ENCODE results near the gene TMEM135.

The TMEM135 gene

DNA sequence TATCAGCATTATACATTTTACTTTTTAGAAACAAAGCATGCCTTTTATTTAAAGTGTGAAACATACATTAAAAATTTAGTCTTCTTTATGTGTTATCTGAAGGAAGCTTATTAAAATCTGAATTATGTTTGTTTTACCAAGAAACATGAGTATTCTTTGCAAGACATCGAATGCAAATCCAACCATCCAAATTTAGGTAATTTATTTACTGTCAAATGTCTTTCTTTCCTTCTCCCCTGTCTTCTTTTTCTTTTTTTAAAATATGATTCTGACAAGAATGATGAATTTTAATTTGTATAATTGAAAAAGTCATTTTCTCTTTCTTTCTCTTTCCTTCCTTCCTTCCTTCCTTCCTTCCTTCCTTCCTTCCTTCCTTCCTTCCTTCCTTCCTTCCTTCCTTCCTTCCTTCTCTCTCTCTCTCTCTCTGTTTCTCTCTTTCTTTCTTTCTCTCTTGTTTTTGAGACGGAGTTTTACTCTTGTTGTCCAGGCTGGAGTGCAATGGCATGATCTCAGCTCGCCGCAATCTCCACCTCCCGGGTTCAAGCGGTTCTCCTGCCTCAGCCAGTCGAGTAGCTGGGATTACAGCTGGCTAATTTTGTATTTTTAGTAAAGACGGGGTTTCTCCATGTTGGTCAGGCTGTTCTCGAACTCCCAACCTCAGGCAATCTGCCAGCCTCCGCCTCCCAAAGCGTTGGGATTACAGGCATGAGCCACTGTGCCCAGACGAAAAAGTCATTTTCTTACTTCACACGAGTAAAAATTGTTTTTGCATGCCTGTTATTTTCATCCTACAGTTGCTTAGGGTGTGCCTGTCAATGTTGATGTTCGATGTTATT lies 157.5 kb downstream of the TMEM135 start:
- no peak for DNase-seq (ENCODE audit: low read depth)

DNA sequence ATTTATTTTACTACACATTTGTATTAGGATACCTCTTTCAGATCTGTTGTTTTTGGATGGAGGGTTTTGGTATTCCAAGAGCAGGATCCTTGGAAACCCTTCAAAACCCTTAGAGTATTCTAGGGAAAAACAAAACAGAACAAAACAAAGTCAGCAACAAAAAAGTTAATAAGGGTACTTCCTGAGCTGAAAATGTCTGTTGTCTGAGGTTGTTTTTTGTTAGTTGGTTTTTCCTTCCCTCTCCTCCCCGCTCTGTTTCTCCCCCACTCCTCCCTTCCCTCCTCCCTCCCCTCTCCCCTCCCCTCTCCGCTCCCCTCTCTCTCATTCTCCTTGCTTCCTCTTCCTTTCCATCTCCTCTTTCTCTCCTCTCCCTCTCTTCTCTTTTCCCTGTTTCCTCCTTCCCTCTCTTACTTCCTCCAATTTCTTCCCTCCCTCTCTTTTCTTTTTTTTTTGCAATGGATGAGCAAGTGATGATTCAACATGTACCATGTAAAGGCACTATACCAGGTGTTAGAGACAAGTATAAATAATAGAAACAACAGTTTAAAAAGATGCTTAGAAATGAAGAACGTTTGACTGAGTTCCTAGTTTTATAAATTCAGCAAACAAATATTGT lies 160.6 kb downstream of the TMEM135 start:
- DNase-seq (ENCODE audit: low read depth), result no peak

DNA sequence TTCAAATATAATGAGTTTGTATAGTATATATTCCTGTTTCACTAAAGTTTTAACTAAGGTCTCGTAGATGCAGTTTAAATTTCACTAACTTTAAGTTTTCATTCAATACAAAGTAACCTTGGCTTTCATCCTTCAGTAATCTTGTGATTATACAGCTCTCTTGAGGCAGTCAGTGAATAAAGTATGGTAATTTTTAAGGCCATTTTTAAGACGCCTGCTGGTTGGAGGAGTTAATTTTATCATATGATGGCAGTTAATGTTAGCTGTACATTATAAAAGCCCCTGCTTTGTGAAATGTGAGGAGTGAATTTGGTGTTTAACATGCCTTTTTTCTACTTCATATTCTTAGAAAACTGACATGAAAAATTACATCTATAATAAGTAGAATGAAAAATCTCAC lies 163.6 kb downstream of the TMEM135 start:
- no peak for DNase-seq (ENCODE audit: low read depth)

DNA sequence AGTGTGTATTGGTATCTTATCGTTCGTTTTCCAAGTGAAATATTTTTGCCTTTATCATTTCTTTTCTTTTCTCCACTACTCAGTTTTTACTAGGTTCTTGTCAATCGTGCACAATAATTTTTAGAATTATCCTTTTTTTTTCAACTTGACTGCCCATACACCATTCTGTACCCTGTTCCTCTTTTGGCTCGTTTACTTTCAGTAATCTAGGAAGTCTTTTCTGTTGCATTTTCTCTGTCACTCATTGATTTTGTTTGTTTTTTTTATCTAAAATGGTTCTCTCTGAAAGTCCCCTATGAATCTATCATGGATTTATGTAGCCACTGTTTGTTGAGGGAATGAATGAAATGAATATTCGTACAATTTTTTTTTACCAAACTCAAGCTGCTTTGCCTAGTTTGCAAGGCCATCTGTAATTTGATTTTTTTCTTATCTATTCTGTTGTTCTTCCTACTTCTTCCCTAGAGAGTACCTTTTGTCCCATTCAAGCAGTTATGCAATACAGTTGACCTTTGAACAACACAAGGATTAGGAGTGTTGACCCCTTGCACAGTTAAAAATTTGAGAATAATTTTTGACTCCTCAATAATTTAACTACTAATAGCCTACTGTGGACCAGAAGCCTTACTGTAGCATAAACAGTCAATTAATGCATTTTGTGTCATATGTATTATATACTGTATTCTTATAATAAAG lies 166.3 kb downstream of the TMEM135 start:
- DNase-seq (ENCODE audit: low read depth), result no peak

DNA sequence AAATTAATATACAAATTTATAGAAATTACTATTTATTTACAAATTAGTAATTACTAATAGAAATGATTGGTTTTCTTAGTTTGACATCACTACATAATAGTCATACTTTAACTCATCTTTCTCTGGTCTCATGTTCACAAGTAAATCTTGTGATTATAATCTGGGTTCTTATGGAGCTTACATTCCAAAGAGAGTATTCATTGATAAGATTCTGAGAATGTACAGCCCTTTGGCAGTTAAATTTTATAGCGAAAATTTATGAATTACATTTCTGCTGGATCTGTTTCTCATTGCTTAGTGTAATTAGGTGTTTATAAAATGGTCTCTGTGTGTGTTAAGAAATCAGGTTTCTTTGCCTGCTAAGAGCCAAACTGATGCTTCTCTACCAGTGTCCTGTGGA lies 175.2 kb downstream of the TMEM135 start:
- no peak for DNase-seq (ENCODE audit: low read depth)

DNA sequence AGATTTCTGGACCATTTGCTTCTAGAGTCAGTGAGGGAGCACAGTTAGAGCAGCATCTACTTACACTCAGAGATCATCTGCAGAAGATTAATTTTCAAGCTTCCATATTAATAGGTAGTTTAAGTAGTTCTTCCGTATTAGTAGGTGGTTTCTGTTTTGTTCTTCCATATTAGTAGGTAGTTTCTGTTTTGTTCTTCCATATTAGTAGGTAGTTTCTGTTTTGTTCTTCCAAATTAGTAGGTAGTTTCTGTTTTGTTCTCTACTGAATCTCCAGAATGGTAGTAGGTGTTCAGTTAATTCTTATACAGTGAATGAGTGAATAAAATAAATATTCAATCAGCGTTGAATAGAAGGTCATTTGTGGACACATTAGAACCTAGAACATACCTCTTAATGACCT lies 175.7 kb downstream of the TMEM135 start:
- no peak for DNase-seq (ENCODE audit: low read depth)

DNA sequence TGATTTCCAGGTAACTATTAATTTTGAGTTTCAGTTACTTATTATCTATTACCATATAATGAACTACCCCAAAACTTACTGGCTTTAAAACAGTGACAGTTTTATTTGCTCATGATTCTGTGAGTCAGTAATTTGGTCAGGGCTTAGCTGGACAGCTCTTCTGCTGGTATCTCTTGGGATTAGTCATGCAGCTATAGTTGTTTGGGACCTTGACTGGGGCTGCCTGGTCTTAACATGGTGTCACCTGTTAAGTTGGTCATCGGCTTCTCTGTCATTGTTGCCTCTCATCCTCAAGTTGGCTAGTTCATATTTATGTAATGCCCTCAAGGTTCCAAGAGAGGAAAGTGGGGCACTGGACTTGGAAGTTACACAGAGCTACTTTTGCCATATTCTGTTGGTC lies 177.5 kb downstream of the TMEM135 start:
- DNase-seq (ENCODE audit: low read depth), result no peak

DNA sequence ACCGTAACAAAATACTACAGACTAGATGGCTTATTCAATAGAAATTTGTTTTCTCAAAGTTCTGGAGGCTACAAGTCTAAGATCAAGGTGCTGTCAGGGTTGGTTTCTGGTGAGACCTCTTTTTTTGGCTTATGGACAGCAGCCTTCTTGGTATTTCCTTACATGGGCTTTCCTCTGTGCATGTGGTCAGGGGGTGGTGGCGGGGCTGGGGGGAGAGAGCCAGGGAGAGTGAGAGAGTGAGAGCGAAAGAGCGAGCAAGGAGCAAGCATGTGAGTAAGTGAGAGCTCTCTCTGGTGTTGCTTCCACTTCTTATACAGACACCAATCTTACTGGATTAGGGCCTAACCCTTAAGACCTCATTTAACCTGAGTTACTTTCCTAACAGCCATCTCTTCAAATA lies 181.5 kb downstream of the TMEM135 start:
- no peak for DNase-seq (ENCODE audit: low read depth)

DNA sequence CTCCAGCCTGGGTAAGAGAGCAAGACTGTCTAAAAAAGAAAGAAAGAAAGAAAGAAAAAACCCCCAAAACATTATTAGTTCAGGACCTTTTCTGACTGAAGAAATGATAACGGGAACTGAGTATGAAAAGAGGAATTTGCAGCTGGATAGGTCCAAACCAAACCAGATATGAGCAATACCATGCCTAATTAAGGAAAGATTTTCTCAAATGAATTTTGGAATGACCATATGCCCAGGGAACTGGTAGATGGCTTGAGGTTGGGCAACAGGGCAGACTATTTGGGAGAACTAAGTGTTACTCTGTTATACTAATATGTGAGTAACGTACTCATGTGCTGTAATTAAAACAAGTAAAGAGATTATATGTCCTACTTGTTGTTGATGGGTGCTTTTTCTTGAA lies 186.1 kb downstream of the TMEM135 start:
- no peak for DNase-seq (ENCODE audit: low read depth)

DNA sequence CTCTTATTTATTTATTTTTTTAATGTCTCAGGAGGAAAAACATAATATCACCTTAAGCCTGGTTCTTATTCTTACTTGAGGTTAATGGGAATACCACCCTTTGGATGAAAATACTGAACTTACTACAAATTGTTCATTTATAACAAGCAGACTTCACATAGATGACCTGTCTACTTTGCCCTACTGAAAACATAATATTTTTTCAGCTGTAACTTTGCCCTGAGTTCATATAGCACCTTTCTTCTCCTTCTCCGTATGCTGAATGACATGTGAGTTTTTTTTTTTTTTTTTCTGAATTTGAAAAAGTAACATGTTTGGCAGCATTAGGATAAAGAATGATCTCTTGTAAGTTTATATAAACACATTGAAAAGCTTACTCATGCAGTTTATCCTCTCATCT lies 186.8 kb downstream of the TMEM135 start:
- DNase-seq (ENCODE audit: low read depth), result no peak

DNA sequence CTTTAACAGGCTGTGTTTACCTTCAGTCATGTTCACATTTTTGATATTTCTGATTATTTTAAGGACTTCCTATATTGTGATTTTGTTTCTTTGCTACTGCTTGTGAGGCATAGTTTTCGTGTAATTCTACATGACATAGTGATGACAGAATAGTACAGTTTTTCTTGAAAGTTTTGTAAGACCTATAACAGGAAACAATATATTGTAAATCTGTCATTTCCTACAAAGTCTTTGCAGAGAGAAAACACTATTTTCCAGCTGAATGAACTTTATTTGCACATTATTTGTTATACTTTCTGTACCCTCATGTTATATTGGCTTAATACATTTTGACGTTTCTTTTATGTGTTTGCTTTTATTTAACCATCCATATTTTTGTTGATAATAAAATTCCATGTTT lies 191.1 kb downstream of the TMEM135 start:
- no peak for DNase-seq (ENCODE audit: low read depth)

DNA sequence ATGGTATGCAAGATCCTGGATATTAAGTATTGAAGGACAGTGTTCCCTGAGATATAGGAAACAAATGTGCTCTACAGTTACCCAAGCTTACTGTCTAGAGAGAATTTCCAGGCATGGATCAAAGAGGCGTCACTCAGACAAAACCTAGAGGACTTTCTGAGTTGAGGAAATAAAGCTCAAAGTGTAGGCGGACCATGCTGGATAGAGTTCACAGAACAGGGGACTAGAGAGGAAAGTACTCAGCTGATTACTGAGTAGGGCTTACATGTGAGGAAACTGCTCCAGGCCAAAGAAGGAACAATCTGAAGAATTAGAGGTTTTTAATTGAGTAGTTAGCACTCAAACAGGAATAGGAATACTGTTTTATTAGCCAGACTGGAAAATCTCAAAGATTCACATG lies 193.3 kb downstream of the TMEM135 start:
- DNase-seq (ENCODE audit: low read depth), result no peak

DNA sequence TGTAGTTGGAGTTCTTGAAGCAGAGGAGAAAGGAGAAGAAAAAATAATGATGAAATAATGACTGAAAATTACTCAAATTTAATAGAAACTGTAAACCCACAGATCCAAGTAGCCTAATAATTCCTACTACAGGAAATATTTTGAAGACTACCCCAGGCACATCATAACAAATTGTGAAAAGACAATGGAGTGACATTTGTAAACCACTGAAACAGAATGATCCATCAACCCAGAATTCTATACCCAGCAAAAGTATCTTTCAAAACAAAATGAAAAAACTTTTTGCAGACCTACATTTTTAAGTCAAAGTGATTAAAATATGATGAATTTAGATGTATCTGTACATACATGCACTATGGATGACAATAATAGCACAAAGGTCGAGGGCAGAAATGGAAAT lies 194.6 kb downstream of the TMEM135 start:
- no peak for DNase-seq (ENCODE audit: low read depth)

DNA sequence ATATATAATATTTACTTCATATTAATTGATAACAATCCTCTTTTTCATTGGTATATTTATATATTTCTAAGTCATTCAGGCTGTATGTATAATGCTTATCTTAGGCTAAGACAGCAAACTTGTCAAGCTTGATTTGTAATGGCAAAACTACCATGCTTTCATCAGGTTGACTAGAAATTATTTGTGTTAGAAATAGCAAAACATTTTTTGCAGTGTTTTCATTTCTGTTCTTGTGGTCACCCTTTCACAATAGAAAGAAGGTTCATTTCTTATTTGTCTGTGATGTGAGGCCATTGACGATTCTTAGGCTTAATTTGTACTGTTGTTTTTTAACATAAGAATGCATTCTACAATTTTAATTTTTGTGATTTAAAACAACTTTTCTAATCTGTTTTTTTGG lies 197.6 kb downstream of the TMEM135 start:
- no peak for DNase-seq (ENCODE audit: low read depth)

DNA sequence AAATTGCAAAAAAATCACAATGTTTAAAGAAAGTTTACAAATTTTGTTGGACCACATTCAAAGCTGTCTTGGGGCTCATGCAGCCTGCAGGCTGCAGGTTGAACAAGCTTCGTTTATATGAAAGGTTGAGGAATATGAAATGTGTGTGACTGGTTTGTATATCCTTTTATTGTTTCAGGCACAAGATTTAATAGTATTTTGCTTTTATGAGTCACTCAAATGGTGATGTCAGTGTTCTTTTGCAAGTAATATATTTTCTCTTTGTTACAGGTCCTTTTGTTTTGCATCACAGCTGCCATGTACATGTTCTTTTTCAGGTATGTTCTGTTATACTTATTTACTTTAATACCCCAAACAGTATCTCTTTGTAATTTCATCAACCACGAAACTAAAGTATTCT lies 198.6 kb downstream of the TMEM135 start:
- DNase-seq (ENCODE audit: low read depth), result no peak

DNA sequence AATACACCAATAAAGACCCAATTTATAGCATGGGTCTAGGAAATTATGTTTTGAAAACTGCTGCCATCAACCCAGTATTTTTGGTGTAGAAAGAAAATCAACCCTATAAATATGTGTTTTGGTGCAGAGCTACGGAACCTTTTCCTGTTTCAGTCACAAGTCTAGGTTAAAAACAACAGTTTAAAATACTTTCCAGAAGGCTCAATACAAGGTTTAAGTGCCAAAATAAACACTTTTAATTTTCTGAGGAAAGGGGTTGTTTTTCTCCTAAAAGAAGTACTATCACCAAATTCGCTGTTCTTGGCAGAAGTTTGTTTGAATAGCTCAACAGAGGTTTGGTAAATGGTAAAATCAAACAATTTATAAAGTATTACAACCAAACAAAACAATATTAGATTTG lies 201.3 kb downstream of the TMEM135 start:
- no peak for DNase-seq (ENCODE audit: low read depth)

DNA sequence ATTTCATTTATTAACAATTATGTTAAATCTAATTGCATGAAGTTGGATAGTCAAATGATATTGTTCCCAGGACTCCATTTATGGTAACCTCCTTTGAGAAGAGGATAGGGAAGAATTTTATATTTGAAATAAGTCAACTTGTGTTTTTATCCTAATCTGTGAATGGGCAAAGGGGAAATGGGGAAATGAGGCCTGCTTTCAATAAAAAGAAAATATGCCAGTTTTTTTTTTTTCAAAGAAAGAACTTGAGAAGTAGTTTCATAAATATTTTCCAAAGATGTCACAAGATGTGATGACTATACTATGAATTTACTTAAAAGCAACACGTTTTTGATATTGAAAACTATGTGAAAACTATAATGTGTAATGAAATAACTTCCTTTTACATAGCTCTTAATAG lies 201.8 kb downstream of the TMEM135 start:
- no peak for DNase-seq (ENCODE audit: low read depth)

DNA sequence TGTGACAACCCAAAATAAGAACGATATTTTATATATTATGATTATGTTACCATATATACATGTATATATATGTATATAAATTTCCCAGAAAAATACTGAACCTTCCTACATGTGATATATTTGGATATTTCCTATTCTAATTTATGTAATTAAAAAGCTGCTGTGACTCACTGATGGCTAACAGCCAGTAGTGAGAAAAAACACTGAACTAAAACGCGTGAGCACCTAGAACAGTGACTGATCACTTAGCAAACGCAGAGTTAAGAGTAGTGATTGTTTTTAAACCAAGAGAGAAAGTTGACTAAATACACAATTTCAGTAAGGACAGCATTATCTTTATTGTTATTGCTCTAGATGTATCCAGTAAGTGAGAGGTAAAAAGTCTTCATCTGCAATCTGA lies 213.8 kb downstream of the TMEM135 start:
- no peak for DNase-seq (ENCODE audit: low read depth)

DNA sequence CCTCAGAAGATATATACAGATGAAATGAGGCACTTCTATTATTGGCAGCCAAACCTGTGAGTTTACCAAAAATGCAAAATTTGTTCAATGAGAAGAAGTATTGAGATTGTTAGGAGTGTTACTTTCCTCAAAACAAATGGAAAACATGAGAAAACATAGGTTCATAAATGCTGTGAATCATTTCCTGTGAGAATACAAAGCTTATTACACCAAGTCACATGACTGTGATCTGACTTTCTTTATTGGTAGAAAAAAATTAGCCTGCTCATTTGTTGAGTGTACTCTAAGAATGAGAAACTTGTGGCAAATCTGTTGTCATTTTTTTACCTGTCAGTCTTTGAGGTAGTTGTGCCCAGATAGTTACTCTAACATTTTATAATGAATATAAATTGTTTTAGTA lies 215.1 kb downstream of the TMEM135 start:
- DNase-seq (ENCODE audit: low read depth), result no peak

DNA sequence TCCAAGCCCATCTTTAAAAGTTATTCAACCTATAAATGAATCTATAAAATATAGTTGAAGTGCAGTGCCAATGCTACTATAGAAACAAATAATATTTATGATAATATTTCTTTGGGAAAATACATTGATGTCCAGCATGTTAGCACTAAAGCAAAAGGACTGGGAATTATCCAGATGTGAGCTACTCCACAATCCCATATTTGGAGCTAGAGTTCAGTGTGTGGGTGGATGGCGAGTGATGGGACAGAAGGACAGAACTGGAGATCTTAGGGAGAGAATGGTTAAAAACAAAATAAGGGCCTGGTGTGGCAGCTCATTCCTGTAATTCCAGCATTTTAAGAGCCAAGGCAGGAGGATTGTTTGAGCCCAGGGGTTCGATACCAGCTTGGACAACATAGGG lies 216.8 kb downstream of the TMEM135 start:
- no peak for DNase-seq (ENCODE audit: low read depth)

DNA sequence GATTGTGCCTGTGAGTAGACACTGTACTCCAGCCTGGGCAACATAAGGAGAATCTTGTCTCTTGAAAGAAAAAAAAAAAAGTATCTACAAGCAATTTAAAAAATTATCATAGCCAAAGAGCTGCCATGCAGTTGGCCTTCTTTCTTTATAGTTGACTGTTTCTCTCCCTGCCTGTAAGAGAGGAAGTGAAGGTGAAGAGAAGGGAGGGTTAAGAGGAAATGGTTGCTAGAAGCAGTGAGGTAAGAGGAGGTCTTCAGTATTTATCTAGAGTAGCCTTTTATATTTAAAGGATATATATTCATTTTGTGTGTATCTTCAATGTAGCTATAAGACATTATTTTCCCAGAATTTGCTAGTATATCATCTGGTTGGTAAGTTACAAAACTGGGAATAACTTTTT lies 217.9 kb downstream of the TMEM135 start:
- DNase-seq (ENCODE audit: low read depth), result no peak

DNA sequence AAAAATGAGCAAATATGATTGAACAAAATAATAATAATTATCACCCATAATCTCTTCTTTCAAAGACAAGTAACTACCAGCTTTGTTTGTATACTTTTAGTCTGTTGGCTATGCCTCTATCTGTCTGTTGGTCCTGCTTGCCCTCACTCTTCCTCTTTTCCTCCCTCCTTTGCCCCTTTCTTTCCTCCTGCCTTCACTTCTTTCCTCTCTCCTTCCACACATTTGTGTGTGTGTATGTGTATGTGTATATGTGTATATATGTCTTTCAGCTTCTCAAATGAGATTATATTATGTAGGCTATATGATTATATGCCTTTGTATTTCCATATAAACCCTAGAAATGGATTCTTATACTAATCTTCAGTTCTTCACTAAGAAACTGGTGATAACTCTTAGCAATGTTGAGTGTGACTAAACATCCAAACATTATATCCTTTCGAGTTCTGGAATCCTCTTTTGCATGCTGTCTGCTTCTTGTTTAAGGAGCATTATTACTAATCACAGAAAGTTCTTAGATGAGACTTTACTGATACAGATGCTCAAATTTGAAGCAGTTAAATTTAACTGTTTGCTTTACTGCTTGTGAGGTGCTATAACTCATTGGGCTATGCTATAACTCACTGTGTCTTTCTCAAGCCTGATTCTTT lies 219.1 kb downstream of the TMEM135 start:
- no peak for DNase-seq (ENCODE audit: low read depth)

Data from stimulated activated CD8-positive, alpha-beta memory T cell treated with anti-CD3 and anti-CD28 coated beads, Interleukin-15, amount 100 ng/mL, for 1 hour (primary cell).